Measurements from ENCODE around the gene LCK. TPM values are rescaled to one million over a fixed set of nuclear protein-coding genes. Genes with fewer than 3 reads are reported as not detected.

LCK gene
- polyA plus RNA-seq, 3 donors: 0.15 to 2.2 (median 1.7) TPM

DNA sequence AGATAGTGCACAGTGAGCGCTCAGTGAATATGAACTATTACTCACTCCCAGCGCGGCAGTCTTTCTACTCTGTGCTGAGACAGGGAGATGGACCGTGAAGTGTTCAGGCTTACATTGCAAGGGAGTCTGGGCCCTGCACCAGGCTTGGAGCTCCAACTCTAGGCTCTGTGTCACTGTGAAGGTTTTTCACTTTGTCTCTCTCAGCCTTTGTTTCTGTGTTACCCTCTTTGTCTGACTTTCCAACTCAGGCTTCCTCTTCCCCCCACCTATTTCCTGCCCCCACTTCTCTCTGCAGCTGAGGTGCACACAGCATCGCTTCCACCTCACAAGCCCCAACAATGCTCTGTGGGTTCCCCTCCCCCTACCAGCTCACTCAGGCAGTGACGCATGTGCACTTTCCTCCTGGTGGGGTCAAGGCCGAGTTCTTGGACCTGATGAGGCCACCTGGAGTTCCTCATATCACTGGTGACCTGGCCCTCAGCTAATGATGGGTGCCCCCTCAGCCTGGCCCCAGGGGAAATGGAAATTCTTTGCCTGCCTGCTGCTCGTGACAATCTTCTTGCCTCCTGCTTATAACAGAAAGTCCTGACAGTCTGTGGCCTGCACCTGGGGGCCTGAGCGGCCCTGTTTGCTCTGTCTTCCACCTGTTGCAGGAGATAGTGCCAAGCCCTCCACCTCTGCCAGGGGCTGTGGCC, 1.1 kb upstream of the LCK start:
- peaks cover 26% of the 10 kb centered on the region for H3K4me1 Mint-ChIP-seq

More for the DNA sequence above, 1.1 kb upstream of the LCK start:
- no peak for TF ChIP-seq CTCF (IDR thresholded peaks at IDR 0.05)
- Mint-ChIP-seq H3K36me3 (peaks cover 0 to 2% of the 10 kb centered on the region in 2 donors), H3K27me3 (ENCODE audit: low read depth in 3 of 3) (peaks cover 16 to 37% (median 19%) of the 10 kb centered on the region in 3 donors), H3K9me3 (peaks cover 0 to 4% (median 0%) of the 10 kb centered on the region in 7 donors), H3K27ac (peak overlapping the region in 1 of 7 donors; percentile 69), H3K4me3 (no peak overlapping the region)
- intact Hi-C loops (cut with micrococcal nuclease): no loop called here
- peak in 1 of 3 donors; percentile 16 for DNase-seq
- WGBS (ENCODE audit: insufficient coverage): 12% methylated on average over 8 of the region's 9 CpGs
- no peaks in the 10 kb centered on the region for H3K9me3 ChIP-seq (replicated peaks in 1 of 2; ENCODE audit: control insufficient read depth in 1 of 2, insufficient read depth in 1 of 2, low read length in 2 of 2)
- no peaks in the 10 kb centered on the region for H3K36me3 ChIP-seq (replicated peaks in 1 of 2; ENCODE audit: control insufficient read depth in 1 of 2, insufficient read depth in 2 of 2, low read length in 2 of 2)
- H4K20me1 ChIP-seq (ENCODE audit: insufficient read depth, low read length): no peaks in the 10 kb centered on the region
- H3K27me3 ChIP-seq (ENCODE audit: control insufficient read depth in 2 of 2, insufficient read depth in 2 of 2, low read length in 2 of 2): peaks cover 0 to 15% of the 10 kb centered on the region in 2 donors
- peak overlapping the region; percentile 35 for H2AFZ ChIP-seq (ENCODE audit: insufficient read depth, low read depth, low read length, poor library complexity, severe bottlenecking)
- H3K9ac ChIP-seq (ENCODE audit: insufficient read depth, low read length, poor library complexity, severe bottlenecking): no peak overlapping the region
- no peak overlapping the region for H3K4me2 ChIP-seq (replicated peaks; ENCODE audit: extremely low read depth, low read length, poor library complexity, severe bottlenecking)
- peaks cover 13 to 25% of the 10 kb centered on the region in 2 donors for H3K4me1 ChIP-seq (ENCODE audit: control insufficient read depth in 1 of 2, insufficient read depth in 2 of 2, low read length in 2 of 2)
- H3K27ac ChIP-seq (ENCODE audit: low read depth in 1 of 2, low read length in 2 of 2): no peak overlapping the region
- no peaks in the 10 kb centered on the region for H3K79me2 ChIP-seq (ENCODE audit: insufficient read depth, low read length)
- H3K4me3 ChIP-seq (replicated peaks in 1 of 3; ENCODE audit: low read depth in 2 of 3, low read length in 3 of 3): no peak overlapping the region
